NCI-H146 treated with DMSO at 0.1 percent for 48 hours (cell line): ENCODE data around the gene CD82.
A peak's percentile ranks its signal among the peaks of the same experiment; 100 is the strongest.
"Not testable (repeated sequence)": the region's sequence is repeated elsewhere in the genome, so short reads cannot be mapped to it uniquely, and the experiment has no call there.

ENCODE experiments used
- DNase-seq: peaks from one replicate; lab custom pipeline; 2025; ENCODE audit not compliant: unreplicated experiment; lab: John Stamatoyannopoulos, UW

CD82 gene

GRCh38 chr11:44559207-44559939 is 6.1 kb upstream of the CD82 start:
- no peak for DNase-seq

DNA sequence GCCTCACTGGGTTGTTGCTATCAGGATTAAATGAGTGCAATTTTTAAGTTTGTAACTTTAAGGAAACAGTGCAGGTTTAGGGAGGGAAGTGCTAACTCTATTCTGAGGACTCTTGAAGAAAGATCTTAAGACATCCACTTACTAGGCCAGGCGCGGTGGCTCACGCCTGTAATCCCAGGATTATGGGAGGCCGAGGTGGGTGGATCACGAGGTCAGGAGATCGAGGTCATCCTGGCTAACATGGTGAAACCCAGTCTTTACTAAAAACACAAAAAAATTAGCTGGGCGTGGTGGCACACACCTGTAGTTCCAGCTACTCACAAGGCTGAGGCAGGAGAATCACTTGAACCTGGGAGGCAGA is 5.5 kb upstream of the CD82 start:
- DNase-seq: not testable (repeated sequence)

- DNase-seq: no peak
Measured at GRCh38 chr11:44561275-44561805, 4.1 kb upstream of the CD82 start.

- DNase-seq: no peak
Measured at GRCh38 chr11:44561964-44562734, 3.3 kb upstream of the CD82 start.

GRCh38 chr11:44562845-44563460 is 2.5 kb upstream of the CD82 start:
- no peak for DNase-seq

DNA sequence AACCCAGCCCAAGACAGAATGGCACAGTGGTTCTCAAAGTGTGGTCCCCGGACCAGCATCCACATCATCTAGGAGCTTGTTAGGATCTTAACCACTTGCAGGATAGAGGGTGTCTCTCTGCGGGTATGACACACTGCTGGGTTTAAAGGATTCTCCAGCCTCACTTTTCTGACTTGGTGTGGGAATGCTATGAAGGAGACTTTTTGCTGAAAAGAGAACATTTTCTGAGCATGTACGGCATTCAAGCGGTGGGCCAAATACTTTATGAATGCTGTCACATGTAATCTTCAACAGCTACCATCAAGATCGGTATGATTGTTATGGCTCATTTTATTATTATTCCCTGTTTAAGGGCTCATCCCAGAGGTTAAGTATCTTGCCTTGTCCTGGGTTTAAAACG is 1.8 kb upstream of the CD82 start:
- DNase-seq: no peak

GRCh38 chr11:44564166-44564565 is 1.3 kb upstream of the CD82 start:
- DNase-seq: peak; percentile 71

- peak; percentile 71 for DNase-seq
Measured at GRCh38 chr11:44564670-44565210, 723 bp upstream of the CD82 start.

GRCh38 chr11:44565953-44566949 is 788 bp downstream of the CD82 start:
- DNase-seq: peak; percentile 44

DNA sequence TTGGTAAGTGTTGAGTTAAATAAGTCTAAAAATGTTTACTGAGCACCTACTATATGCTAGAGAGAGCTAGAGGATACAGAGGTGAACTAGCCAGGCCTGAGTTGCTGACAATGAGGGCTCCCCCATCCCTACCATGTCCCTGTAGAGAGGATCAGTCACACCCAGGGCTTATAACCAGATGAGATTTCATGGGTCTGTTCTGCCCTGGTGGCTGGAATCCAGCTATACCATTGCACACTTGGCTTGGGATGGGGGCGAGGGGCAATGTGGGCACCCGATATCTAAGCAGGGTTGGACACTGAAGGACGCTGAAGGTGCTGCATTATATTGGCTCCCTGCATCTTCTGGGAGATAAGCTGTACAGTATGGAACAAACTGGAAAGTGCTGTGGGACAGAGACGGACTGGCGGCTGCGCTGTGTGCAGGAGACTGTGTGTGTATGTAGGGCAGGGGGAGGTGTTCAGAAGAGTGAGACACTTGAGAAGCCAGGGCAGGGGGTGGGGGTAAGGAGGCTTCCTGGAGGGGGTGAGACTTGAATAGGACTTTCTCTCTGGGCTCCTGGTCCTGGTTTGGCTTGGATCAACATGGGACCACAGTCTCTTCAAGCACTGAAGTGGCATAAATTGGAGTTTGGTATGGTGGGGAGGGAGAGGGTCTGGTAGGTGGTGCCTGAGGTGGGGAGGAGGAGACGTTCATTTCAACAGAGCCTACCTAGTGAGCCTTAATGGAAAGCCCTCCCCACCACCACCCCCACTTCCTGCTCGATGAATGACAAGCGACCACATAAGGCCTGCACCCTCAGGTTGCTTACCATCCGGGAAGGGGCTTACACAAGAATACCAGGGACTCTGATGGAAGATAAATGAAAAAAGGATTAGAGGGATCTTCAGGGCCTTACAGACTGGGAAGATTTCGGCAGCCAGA is 1.8 kb downstream of the CD82 start:
- no peak for DNase-seq

DNA sequence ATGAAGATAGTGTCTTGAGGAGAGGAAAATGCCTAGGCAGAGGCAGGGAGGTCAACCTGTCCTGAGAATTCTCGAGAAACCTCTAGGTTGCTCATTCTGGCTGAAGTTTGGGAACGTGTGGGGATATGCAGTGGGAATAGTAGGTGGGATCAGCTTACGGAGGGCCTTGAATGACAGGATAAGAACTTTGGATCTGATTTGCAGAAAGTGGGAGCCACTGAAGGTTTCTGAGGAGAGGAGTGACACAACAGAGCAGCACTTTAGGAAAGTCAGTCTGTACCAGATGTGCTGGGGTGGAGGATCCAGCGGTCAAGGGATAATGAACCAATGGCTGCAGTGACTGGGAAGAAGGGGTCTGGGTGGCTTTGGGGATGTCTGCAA is 2.4 kb downstream of the CD82 start:
- no peak for DNase-seq

DNA sequence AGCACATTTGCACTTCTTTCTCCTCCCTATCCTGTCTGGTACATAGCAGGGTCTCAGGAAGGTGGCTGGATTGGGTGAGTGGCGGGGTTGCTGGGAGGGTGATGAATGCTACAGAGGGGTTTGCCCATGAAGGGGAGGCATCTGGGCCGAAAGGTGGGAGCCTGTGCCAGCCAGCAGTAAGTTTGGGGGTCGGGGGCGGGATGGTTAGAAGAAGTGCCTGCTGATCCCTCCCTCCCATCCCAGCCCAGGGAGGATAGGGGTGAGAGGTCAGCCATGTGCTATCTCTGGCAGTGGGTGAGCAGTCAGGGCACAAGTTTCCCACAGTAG is 2.8 kb downstream of the CD82 start:
- no peak for DNase-seq

- DNase-seq: no peak
Measured at GRCh38 chr11:44568658-44569473, 3.4 kb downstream of the CD82 start.

DNA sequence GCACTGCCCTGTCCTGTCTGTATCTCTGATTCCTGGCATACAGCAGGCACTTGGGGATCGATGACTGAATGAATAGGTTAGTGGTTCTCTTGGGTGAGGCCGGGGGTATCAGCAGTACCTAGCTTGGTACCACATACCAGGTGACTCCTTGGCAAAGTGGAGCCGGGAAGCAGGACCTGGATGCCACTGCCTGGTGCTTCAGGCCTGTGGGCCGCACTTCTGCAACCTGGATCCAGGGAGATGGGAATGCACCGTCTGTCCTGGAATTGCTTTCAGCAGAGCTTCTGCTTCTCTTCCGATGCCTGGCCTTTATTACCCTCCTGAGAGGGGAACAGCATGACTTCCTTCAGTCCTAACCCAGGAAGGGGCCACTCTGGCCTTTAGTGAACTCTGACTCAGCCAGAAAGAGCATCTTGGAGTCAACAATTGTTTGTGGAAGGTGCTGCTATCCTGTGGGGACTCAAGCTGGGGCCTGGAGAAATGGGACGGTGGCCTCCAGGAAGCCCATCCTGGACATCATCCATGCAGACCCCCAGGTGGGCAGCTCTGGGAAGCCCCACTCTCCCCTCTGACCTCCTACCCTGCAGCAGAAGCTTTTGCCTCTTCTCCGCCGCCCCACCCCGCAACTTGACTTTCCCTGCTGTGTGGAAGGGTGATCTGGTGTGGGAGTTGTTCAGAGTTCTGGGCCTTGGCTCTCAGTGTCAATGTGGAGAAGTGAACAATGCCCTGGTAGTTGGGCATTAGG is 5.1 kb downstream of the CD82 start:
- DNase-seq: no peak

- DNase-seq: no peak
Measured at GRCh38 chr11:44571871-44572270, 6.4 kb downstream of the CD82 start.

DNA sequence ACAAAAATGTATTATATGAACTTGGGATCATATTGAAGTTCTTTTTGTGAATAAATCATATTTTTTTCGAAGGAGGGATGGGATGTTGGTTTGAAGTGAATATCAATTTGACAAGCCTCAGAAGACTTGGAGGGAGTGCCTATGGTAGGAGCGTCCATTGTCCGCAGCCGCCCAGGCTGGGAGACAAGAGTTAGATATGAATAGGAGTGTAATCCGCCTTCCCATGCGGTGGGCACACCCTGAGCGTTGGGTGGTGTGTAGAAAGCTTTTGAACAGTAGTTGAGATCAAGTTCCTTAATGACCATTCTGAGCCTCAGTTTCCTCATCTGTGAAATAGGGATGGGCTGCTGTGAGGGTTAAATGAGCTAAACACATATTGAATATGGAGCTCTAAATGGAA is 7.0 kb downstream of the CD82 start:
- DNase-seq: no peak

DNA sequence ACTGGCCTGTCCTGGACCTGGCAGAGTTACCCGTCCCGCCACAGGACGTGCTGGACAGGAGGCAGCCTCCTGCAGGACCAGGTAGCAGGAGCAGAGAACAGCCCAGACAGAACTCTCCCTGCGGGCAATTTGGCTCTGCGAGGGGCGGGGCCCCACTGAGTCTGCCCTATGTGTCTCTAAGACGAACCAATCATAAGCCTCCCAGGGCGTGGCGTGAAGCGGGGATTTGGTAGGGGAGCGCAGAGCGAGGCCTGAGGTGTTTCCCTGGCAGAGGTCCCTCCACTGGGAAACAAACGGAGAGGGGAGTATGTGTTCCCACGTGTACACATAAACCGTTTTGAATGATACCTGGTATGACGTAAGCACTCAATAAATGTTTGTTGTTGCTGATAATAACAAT is 7.4 kb downstream of the CD82 start:
- no peak for DNase-seq

DNA sequence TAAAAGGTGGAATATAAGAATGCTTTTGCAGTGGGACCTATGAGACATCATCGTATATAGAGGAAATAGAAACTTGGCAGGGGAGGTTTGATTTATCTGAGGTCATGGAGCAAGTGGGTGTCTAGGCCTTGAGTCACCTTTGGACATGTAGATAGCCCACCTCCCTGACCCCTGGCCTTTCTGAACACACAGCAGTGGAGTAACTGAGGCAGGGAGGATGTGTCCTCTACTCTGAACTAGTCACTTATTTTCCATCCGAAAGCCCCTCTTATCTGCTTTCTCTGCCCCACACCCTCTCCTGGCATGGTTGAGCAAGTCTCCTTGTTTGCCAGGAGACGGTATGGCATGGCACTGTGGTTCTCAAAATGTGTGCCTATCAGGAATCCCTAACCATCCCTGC is 7.9 kb downstream of the CD82 start:
- DNase-seq: no peak
